B cell (primary cell): ENCODE data around the gene DDA1. TPM values are rescaled to one million over a fixed set of nuclear protein-coding genes. Genes with fewer than 3 reads are reported as not detected.

Source experiments
- ATAC-seq: fragments of 200-7000 bp; cut with Tn5 transposase; one replicate; pipeline ENCODE4 v1.10.0; 2021; ENCODE audit warnings: low read depth, mild to moderate bottlenecking, moderate number of reproducible peaks, moderate library complexity
- CTCF ChIA-PET: fragments of 350-600 bp; sonication (Branson Sonifier 250); formaldehyde crosslinking; loops from one replicate; lab custom pipeline; 2021; ENCODE audit warnings: antibody characterized with exemption, inconsistent platforms; lab: Charles Lee
- POLR2A ChIA-PET: fragments of 350-600 bp; sonication (Branson Sonifier 250); formaldehyde crosslinking; loops from one replicate; lab custom pipeline; 2021; ENCODE audit warnings: antibody characterized with exemption; lab: Charles Lee
- DNase-seq: peaks from one replicate; pipeline ENCODE4 v3.0.0; 2013
- H2AFZ ChIP-seq: 2 replicates; pipeline ENCODE4 v1.6.1; 2012; ENCODE audit warnings: mild to moderate bottlenecking, low read depth, low read length; ENCODE audit not compliant: insufficient read depth, poor library complexity, severe bottlenecking
- H3K27ac ChIP-seq, 2 donors: 1 replicate in 1 of 2; 2 replicates in 1 of 2; pipeline ENCODE4 v1.5.1; 2012 to 2013; ENCODE audit warnings: low read length in 2 of 2, mild to moderate bottlenecking in 2 of 2, moderate library complexity in 1 of 2
- H3K27me3 ChIP-seq, 4 experiments: fragments of 200-600 bp in 1 of 4; sonication (generic) in 1 of 4; replicated peaks in 1 of 4; 1 replicate in 2 of 4; 2 replicates in 2 of 4; pipeline versions ENCODE4 v1.6.1 to v1.7.0; 2013 to 2016; ENCODE audit warnings: low read length in 3 of 4, mild to moderate bottlenecking in 2 of 4, mixed read lengths in 1 of 4, moderate library complexity in 1 of 4; ENCODE audit not compliant: insufficient read depth in 4 of 4, control insufficient read depth in 3 of 4; ENCODE audit errors: control extremely low read depth in 1 of 4
- H3K36me3 ChIP-seq, 2 experiments: replicated peaks in 1 of 2; 1 replicate in 1 of 2; 2 replicates in 1 of 2; pipeline versions ENCODE4 v1.6.1 to v1.7.1; 2013; ENCODE audit warnings: low read length in 1 of 2; ENCODE audit not compliant: insufficient read depth in 2 of 2, control insufficient read depth in 1 of 2; ENCODE audit errors: control extremely low read depth in 1 of 2, extremely low read depth in 1 of 2
- H3K4me1 ChIP-seq, 2 donors: fragments of 200-600 bp in 1 of 2; sonication (generic) in 1 of 2; 1 replicate in 1 of 2; 2 replicates in 1 of 2; pipeline versions ENCODE4 v1.5.1 to v1.6.1; 2013 to 2017; ENCODE audit warnings: low read length in 2 of 2; ENCODE audit not compliant: control insufficient read depth in 2 of 2, insufficient read depth in 2 of 2
- H3K4me2 ChIP-seq: replicated peaks from 2 replicates; pipeline ENCODE3; 2012; ENCODE audit warnings: mild to moderate bottlenecking, low read depth, low read length; ENCODE audit not compliant: poor library complexity, severe bottlenecking
- H3K4me3 ChIP-seq, 5 experiments: fragments of 200-600 bp in 1 of 5; sonication (generic) in 1 of 5; 1 replicate in 3 of 5; 2 replicates in 2 of 5; pipeline versions ENCODE4 v1.5.1 to v1.7.0; 2011 to 2016; ENCODE audit warnings: low read length in 4 of 5, mild to moderate bottlenecking in 4 of 5, low read depth in 2 of 5, control low read depth in 1 of 5, moderate library complexity in 1 of 5; ENCODE audit not compliant: insufficient read depth in 1 of 5; ENCODE audit errors: control extremely low read depth in 1 of 5, extremely low read depth in 1 of 5
- H3K79me2 ChIP-seq: fragments of 200-600 bp; sonication (generic); one replicate; pipeline ENCODE4 v1.6.0; 2016; ENCODE audit warnings: low read length; ENCODE audit not compliant: control insufficient read depth, insufficient read depth
- H3K9ac ChIP-seq: fragments of 200-600 bp; sonication (generic); 2 replicates; pipeline ENCODE4 v1.6.1; 2017; ENCODE audit warnings: mild to moderate bottlenecking, low read length, moderate library complexity
- H3K9me3 ChIP-seq, 3 donors: one replicate each; pipeline versions ENCODE4 v1.6.1 to v1.7.1; 2013; ENCODE audit warnings: low read length in 2 of 3; ENCODE audit not compliant: control insufficient read depth in 2 of 3, insufficient read depth in 1 of 3; ENCODE audit errors: control extremely low read depth in 1 of 3
- H4K20me1 ChIP-seq: 2 replicates; pipeline ENCODE4 v1.6.0; 2012; ENCODE audit warnings: mild to moderate bottlenecking, low read length; ENCODE audit not compliant: insufficient read depth, control insufficient read depth, poor library complexity, severe bottlenecking
- H3K27ac Mint-ChIP-seq: one replicate; pipeline ENCODE4 v1.8.0; 2021; ENCODE audit warnings: mixed read lengths
- H3K27me3 Mint-ChIP-seq: one replicate; pipeline ENCODE4 v1.8.0; 2021; ENCODE audit warnings: mixed read lengths
- H3K4me1 Mint-ChIP-seq: one replicate; pipeline ENCODE4 v1.8.0; 2021; ENCODE audit warnings: mixed read lengths
- H3K4me3 Mint-ChIP-seq: one replicate; pipeline ENCODE4 v1.8.0; 2021; ENCODE audit warnings: mixed read lengths
- H3K9me3 Mint-ChIP-seq: one replicate; pipeline ENCODE4 v1.8.0; 2022; ENCODE audit warnings: mixed read lengths; ENCODE audit not compliant: insufficient read depth
- EZH2 ChIP-seq: IDR thresholded peaks from 2 replicates; pipeline ENCODE4 v1.6.1; 2012; ENCODE audit warnings: borderline replicate concordance, low read depth, mild to moderate bottlenecking, moderate library complexity, low read length; ENCODE audit not compliant: insufficient read depth, poor library complexity, severe bottlenecking
- WGBS: methylation state at CpG from one replicate; pipeline ENCODE4 v1.1.5; 2013; ENCODE audit warnings: missing lambda C conversion rate; ENCODE audit not compliant: insufficient coverage; 5-methylcytosine and 5-hydroxymethylcytosine counted together
- intact Hi-C: fragments of 100-400 bp; cut with micrococcal nuclease; formaldehyde crosslinking; loops from one replicate; pipeline ENCODE4 v1.10.0; 2022
- polyA plus RNA-seq: library from polyadenylated mRNA; depleted of rRNA; stranded (reverse); fragments of >200 nt; gene quantifications from 2 replicates; pipeline ENCODE4 v1.2.3, GENCODE V29; 2012
- total RNA-seq, 2 donors: library from RNA; stranded (reverse); fragments of 120-200 nt in 1 of 2; gene quantifications; 1 replicate in 1 of 2; 2 replicates in 1 of 2; pipeline versions ENCODE4 v1.2.3 to v1.2.4, GENCODE V29; 2013 to 2022
- TF ChIP-seq, protein P1 (sequence below): fragments of 200-600 bp; IDR thresholded peaks from one replicate; pipeline ENCODE4 v1.8.0; 2022; ENCODE audit warnings: antibody characterized with exemption, mild to moderate bottlenecking

DDA1 gene
- total and polyA plus RNA-seq, 2 donors (not counting 1 experiment from before 2014, with no cell fraction given), result 38.4 TPM

- Histone ChIP-seq H3K4me1 (no peaks in the 10 kb centered on the region), H3K4me3 (no peak overlapping the region), H3K79me2 (no peaks in the 10 kb centered on the region), H3K27me3 (peaks cover 0 to 38% (median 14%) of the 10 kb centered on the region in 4 experiments), H4K20me1 (no peaks in the 10 kb centered on the region), H2AFZ (no peak overlapping the region), H3K9ac (no peak overlapping the region), H3K9me3 (no peaks in the 10 kb centered on the region), H3K4me2 (no peak overlapping the region), H3K27ac (no peak overlapping the region), H3K36me3 (no peaks in the 10 kb centered on the region)
- no peak overlapping the region for H3K4me3 Mint-ChIP-seq
- WGBS, result 71% methylated on average over 11 of the region's 14 CpGs
- H3K27me3 Mint-ChIP-seq, result peaks cover 39% of the 10 kb centered on the region
- CTCF ChIA-PET, result no interaction called here
- TF ChIP-seq, protein P1, sequence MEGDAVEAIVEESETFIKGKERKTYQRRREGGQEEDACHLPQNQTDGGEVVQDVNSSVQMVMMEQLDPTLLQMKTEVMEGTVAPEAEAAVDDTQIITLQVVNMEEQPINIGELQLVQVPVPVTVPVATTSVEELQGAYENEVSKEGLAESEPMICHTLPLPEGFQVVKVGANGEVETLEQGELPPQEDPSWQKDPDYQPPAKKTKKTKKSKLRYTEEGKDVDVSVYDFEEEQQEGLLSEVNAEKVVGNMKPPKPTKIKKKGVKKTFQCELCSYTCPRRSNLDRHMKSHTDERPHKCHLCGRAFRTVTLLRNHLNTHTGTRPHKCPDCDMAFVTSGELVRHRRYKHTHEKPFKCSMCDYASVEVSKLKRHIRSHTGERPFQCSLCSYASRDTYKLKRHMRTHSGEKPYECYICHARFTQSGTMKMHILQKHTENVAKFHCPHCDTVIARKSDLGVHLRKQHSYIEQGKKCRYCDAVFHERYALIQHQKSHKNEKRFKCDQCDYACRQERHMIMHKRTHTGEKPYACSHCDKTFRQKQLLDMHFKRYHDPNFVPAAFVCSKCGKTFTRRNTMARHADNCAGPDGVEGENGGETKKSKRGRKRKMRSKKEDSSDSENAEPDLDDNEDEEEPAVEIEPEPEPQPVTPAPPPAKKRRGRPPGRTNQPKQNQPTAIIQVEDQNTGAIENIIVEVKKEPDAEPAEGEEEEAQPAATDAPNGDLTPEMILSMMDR, result no peak
- no peak for TF ChIP-seq EZH2
- H3K27ac Mint-ChIP-seq, result peak overlapping the region; percentile 15
- H3K9me3 Mint-ChIP-seq, result no peaks in the 10 kb centered on the region
- POLR2A ChIA-PET, result no interaction called here
- intact Hi-C loops, result no loop called here
- ATAC-seq (no peak), DNase-seq (no peak)
- no peaks in the 10 kb centered on the region for H3K4me1 Mint-ChIP-seq
These were observed 43.4 kb downstream of the DDA1 start for GRCh38 chr19:17352608-17353280.

- Histone ChIP-seq H2AFZ (no peak overlapping the region), H3K9me3 (no peaks in the 10 kb centered on the region), H3K36me3 (no peaks in the 10 kb centered on the region), H4K20me1 (no peaks in the 10 kb centered on the region), H3K9ac (no peak overlapping the region), H3K4me3 (no peak overlapping the region), H3K79me2 (no peaks in the 10 kb centered on the region), H3K27ac (no peak overlapping the region), H3K4me2 (no peak overlapping the region), H3K27me3 (peaks cover 0 to 32% (median 12%) of the 10 kb centered on the region in 4 experiments), H3K4me1 (no peaks in the 10 kb centered on the region)
- no peaks in the 10 kb centered on the region for H3K4me1 Mint-ChIP-seq
- 87% methylated on average over 8 of the region's 8 CpGs for WGBS
- POLR2A ChIA-PET, result no interaction called here
- ATAC-seq (no peak), DNase-seq (no peak)
- H3K27me3 Mint-ChIP-seq, result peaks cover 36% of the 10 kb centered on the region
- H3K27ac Mint-ChIP-seq, result peak overlapping the region; percentile 15
- CTCF ChIA-PET, result interaction anchor here (0.9 kb wide), 1 partner anchor 33 kb away, joined by 3 read pairs; no protein-coding TSS in a partner anchor
- no peak for TF ChIP-seq EZH2
- H3K9me3 Mint-ChIP-seq, result no peaks in the 10 kb centered on the region
- intact Hi-C loops, result no loop called here
- H3K4me3 Mint-ChIP-seq, result no peak overlapping the region
These were observed 44.0 kb downstream of the DDA1 start for GRCh38 chr19:17353386-17353785.
